ENCODE measurements around the gene BUB1.
"Not testable (repeated sequence)": the region's sequence is repeated elsewhere in the genome, so short reads cannot be mapped to it uniquely, and the experiment has no call there.

BUB1 gene

GRCh38 chr2:110655701-110656100, 22.2 kb downstream of the BUB1 start:
- no peak for DNase-seq (ENCODE audit: low spot score)

GRCh38 chr2:110653861-110654260, 24.0 kb downstream of the BUB1 start:
- DNase-seq (ENCODE audit: low spot score), result no peak

- peak; percentile 49 for DNase-seq (ENCODE audit: low spot score)
These were observed 27.5 kb downstream of the BUB1 start for GRCh38 chr2:110650346-110650745.

GRCh38 chr2:110647777-110648176, 30.1 kb downstream of the BUB1 start:
- DNase-seq (ENCODE audit: low spot score), result no peak

GRCh38 chr2:110645616-110646015, 32.2 kb downstream of the BUB1 start:
- no peak for DNase-seq (ENCODE audit: low spot score)

- no peak for DNase-seq (ENCODE audit: low spot score)
These were observed 33.5 kb downstream of the BUB1 start for GRCh38 chr2:110644357-110644756.

GRCh38 chr2:110642360-110642759, 35.5 kb downstream of the BUB1 start:
- no peak for DNase-seq (ENCODE audit: low spot score)

GRCh38 chr2:110639972-110640371, 37.9 kb downstream of the BUB1 start:
- no peak for DNase-seq (ENCODE audit: low spot score)

GRCh38 chr2:110638952-110639695, 38.7 kb downstream of the BUB1 start:
- DNase-seq (ENCODE audit: low spot score), result no peak

GRCh38 chr2:110638004-110638403, 39.9 kb downstream of the BUB1 start:
- no peak for DNase-seq (ENCODE audit: low spot score)

- no peak for DNase-seq (ENCODE audit: low spot score)
These were observed 40.8 kb downstream of the BUB1 start for GRCh38 chr2:110637093-110637492.

GRCh38 chr2:110635949-110636628, 41.8 kb downstream of the BUB1 start:
- not testable (repeated sequence) for DNase-seq (ENCODE audit: low spot score)

- not testable (repeated sequence) for DNase-seq (ENCODE audit: low spot score)
These were observed 50.5 kb downstream of the BUB1 start for GRCh38 chr2:110627348-110627747.

- not testable (repeated sequence) for DNase-seq (ENCODE audit: low spot score)
These were observed 58.4 kb downstream of the BUB1 start for GRCh38 chr2:110619326-110619939.

GRCh38 chr2:110613927-110614326, 63.9 kb downstream of the BUB1 start:
- not testable (repeated sequence) for DNase-seq (ENCODE audit: low spot score)

- not testable (repeated sequence) for DNase-seq (ENCODE audit: low spot score)
These were observed 67.1 kb downstream of the BUB1 start for GRCh38 chr2:110610613-110611250.

- DNase-seq (ENCODE audit: low spot score), result not testable (repeated sequence)
These were observed 67.8 kb downstream of the BUB1 start for GRCh38 chr2:110609843-110610612.

- DNase-seq (ENCODE audit: low spot score), result not testable (repeated sequence)
These were observed 68.9 kb downstream of the BUB1 start for GRCh38 chr2:110608788-110609502.

GRCh38 chr2:110605057-110605456, 72.8 kb downstream of the BUB1 start:
- not testable (repeated sequence) for DNase-seq (ENCODE audit: low spot score)

GRCh38 chr2:110603917-110604591, 73.8 kb downstream of the BUB1 start:
- not testable (repeated sequence) for DNase-seq (ENCODE audit: low spot score)
